Thyroid gland (tissue), 4 donors: ENCODE data around the gene SATB1. TPM values are rescaled to one million over a fixed set of nuclear protein-coding genes. Genes with fewer than 3 reads are reported as not detected.

ENCODE experiments used
- DNase-seq, 2 donors: peaks; one replicate each; pipeline ENCODE4 v3.0.0-alpha.2; 2019
- H3K27ac ChIP-seq, 3 donors: fragments of 200-600 bp; sonication (generic); 1 replicate in 2 of 3; 2 replicates in 1 of 3; pipeline ENCODE4 v1.5.1; 2016 to 2019; ENCODE audit warnings: mild to moderate bottlenecking in 1 of 3, moderate library complexity in 1 of 3
- H3K27me3 ChIP-seq: fragments of 200-600 bp; sonication (generic); one replicate; pipeline ENCODE4 v1.5.1; 2019
- H3K36me3 ChIP-seq, 2 donors: fragments of 200-600 bp; sonication (generic); one replicate each; pipeline ENCODE4 v1.5.1; 2016 to 2019
- H3K4me1 ChIP-seq, 2 donors: fragments of 200-600 bp; sonication (generic); one replicate each; pipeline ENCODE4 v1.5.1; 2017 to 2019
- H3K4me3 ChIP-seq, 3 donors: fragments of 200-600 bp; sonication (generic); replicated peaks in 1 of 3; 1 replicate in 2 of 3; 2 replicates in 1 of 3; pipeline ENCODE4 v1.5.1; 2016; ENCODE audit warnings: mild to moderate bottlenecking in 1 of 3
- H3K9me3 ChIP-seq: fragments of 200-600 bp; sonication (generic); one replicate; pipeline ENCODE4 v1.5.1; 2017
- POLR2A ChIP-seq, 2 donors: fragments of 450-650 bp; IDR thresholded peaks; one replicate each; pipeline ENCODE4 v1.6.1; 2017; ENCODE audit warnings: antibody characterized with exemption in 2 of 2, mild to moderate bottlenecking in 2 of 2, moderate library complexity in 1 of 2
- WGBS, 2 donors: methylation state at CpG; one replicate each; pipeline ENCODE4 v1.1.5; 2017; 5-methylcytosine and 5-hydroxymethylcytosine counted together
- intact Hi-C: fragments of 100-400 bp; cut with DNase I; formaldehyde crosslinking; loops from one replicate; pipeline ENCODE4 v1.15.1; 2023
- total RNA-seq, 4 donors: library from RNA; depleted of rRNA; stranded (reverse); fragments of >200 nt; gene quantifications; one replicate each; pipeline ENCODE4 v1.2.3, GENCODE V29; 2016
- TF ChIP-seq, protein P1 (sequence below), 6 experiments: fragments of 200-600 bp in 3 of 6; fragments of 450-650 bp in 3 of 6; sonication (generic) in 3 of 6; IDR thresholded peaks; one replicate each; pipeline ENCODE4 v1.5.1; 2016 to 2019; ENCODE audit warnings: antibody characterized with exemption in 6 of 6, mild to moderate bottlenecking in 2 of 6, inconsistent platforms in 1 of 6, moderate library complexity in 1 of 6

SATB1 gene
- total RNA-seq, 4 donors from 2014 or later = 45.4 to 115 (median 64.4) TPM

DNA sequence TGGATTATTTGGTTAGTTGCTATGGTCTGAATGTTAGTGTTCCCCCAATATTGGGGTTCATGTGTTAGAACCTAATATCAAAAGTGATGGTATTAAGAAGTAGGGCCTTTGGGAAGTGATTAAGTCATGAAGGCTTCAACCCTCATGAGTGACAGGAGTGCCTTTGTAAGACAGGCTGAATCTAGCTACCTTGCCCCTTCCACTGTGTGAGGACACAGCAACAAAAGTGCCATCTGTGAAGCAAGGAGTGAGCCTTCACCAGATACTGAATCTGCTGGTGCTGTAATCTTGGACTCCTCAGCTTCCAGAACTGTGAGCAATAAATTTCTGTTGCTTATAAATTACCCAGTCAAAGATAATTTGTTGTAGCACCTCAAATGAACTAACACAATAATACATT is 22.6 kb upstream of the SATB1 start:
- Histone ChIP-seq H3K9me3 (no peaks in the 10 kb centered on the region), H3K36me3 (no peaks in the 10 kb centered on the region), H3K27ac (no peak overlapping the region), H3K27me3 (no peaks in the 10 kb centered on the region), H3K4me1 (peaks cover 0 to 12% of the 10 kb centered on the region in 2 donors), H3K4me3 (no peak overlapping the region)
- no peak for TF ChIP-seq POLR2A (IDR thresholded peaks at IDR 0.05)
- TF ChIP-seq, protein P1, sequence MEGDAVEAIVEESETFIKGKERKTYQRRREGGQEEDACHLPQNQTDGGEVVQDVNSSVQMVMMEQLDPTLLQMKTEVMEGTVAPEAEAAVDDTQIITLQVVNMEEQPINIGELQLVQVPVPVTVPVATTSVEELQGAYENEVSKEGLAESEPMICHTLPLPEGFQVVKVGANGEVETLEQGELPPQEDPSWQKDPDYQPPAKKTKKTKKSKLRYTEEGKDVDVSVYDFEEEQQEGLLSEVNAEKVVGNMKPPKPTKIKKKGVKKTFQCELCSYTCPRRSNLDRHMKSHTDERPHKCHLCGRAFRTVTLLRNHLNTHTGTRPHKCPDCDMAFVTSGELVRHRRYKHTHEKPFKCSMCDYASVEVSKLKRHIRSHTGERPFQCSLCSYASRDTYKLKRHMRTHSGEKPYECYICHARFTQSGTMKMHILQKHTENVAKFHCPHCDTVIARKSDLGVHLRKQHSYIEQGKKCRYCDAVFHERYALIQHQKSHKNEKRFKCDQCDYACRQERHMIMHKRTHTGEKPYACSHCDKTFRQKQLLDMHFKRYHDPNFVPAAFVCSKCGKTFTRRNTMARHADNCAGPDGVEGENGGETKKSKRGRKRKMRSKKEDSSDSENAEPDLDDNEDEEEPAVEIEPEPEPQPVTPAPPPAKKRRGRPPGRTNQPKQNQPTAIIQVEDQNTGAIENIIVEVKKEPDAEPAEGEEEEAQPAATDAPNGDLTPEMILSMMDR (IDR thresholded peaks at IDR 0.05) = no peak
- intact Hi-C loops = no loop called here
- DNase-seq = no peak

GRCh38 chr3:18446149-18446825 is 21.1 kb upstream of the SATB1 start:
- intact Hi-C loops = no loop called here
- H3K4me3 ChIP-seq = peak overlapping the region in 1 of 3 donors; percentile 48
- no peak for DNase-seq

GRCh38 chr3:18445401-18446148 is 20.4 kb upstream of the SATB1 start:
- no peaks in the 10 kb centered on the region for H3K36me3 ChIP-seq
- WGBS, 2 donors = 8 to 12% methylated on average over 18 to 20 of the region's 33 CpGs
- H3K4me1 ChIP-seq = peaks cover 0 to 12% of the 10 kb centered on the region in 2 donors
- H3K9me3 ChIP-seq = no peaks in the 10 kb centered on the region
- peak overlapping the region in 2 of 3 donors; percentile 36 to 48 for H3K4me3 ChIP-seq
- peak; percentile 26 to 35 for DNase-seq
- TF ChIP-seq, protein P1 (IDR thresholded peaks at IDR 0.05) = peak in 1 of 6 experiments; percentile 18
- no peak for TF ChIP-seq POLR2A (IDR thresholded peaks at IDR 0.05)
- no peak overlapping the region for H3K27ac ChIP-seq
- intact Hi-C loops = no loop called here
- H3K27me3 ChIP-seq = no peaks in the 10 kb centered on the region

More at GRCh38 chr3:18446149-18446825, 21.1 kb upstream of the SATB1 start:
- no peak overlapping the region for H3K27ac ChIP-seq
- peaks cover 0 to 12% of the 10 kb centered on the region in 2 donors for H3K4me1 ChIP-seq
- H3K9me3 ChIP-seq = no peaks in the 10 kb centered on the region
- no peaks in the 10 kb centered on the region for H3K27me3 ChIP-seq
- no peaks in the 10 kb centered on the region for H3K36me3 ChIP-seq
- WGBS, 2 donors = 34 to 37% methylated on average over 7 of the region's 7 CpGs
- TF ChIP-seq, protein P1 (IDR thresholded peaks at IDR 0.05) = no peak
- no peak for TF ChIP-seq POLR2A (IDR thresholded peaks at IDR 0.05)

DNA sequence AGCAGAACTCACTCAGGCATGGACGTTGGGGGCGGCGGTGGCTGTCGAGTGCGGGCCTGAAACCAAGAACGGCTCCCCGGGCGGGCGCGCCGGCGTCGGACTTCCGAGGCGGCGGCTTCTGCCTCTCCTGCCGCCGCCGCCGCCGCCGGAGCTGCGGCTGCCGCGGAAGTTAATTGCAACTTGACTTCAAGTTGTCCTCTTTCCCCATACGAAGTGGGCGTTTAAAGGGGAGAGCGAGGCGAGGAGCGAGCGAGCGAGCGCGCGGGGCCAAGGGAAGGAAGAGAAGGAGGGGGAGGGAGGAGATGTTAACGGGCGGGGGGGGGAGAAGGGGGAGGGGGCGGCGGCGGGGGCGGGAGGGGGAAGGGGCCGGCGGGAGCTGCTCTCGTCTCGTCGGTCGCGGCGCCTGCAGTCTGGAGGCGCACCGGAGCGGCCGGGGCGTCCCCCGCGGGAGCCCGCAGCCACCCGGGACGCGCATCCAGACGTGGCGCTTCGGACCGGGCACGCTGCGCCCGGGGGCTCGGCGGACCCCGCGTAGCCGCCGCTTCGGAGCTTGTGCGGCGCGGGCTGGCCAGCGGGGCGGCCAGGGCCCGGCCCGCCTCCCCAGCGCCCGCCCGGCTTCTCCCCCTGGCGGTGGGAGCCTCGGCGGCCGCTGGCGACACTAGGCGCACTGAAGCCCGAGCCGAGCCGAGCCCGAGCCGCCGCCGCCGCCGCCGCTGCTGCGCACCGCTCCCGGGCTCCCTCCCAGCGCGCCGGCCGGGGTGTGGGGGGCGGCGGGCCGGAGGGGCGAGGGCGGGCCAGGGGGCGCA is 19.7 kb upstream of the SATB1 start:
- no peaks in the 10 kb centered on the region for H3K9me3 ChIP-seq
- intact Hi-C loops = no loop called here
- H3K27ac ChIP-seq = peak overlapping the region in 2 of 3 donors; percentile 23 to 47
- peaks cover 0 to 12% of the 10 kb centered on the region in 2 donors for H3K4me1 ChIP-seq
- no peaks in the 10 kb centered on the region for H3K36me3 ChIP-seq
- H3K4me3 ChIP-seq = peak overlapping the region; percentile 42 to 84 (median 48)
- TF ChIP-seq POLR2A (IDR thresholded peaks at IDR 0.05) = peak in 1 of 2 donors; percentile 51
- TF ChIP-seq, protein P1 (IDR thresholded peaks at IDR 0.05) = peak in 3 of 6 experiments; percentile 73 to 81 (median 77)
- WGBS, 2 donors = 0% methylated on average over 7 to 42 of the region's 113 CpGs
- H3K27me3 ChIP-seq = no peaks in the 10 kb centered on the region
- peak; percentile 70 to 75 for DNase-seq
